Esophagus (tissue), 2 donors: ENCODE measurements around the gene TMPRSS15. TPM values are rescaled to one million over a fixed set of nuclear protein-coding genes. Genes with fewer than 3 reads are reported as not detected.

ENCODE experiments used
- H3K27ac ChIP-seq, 2 donors: one replicate each; pipeline ENCODE4 v1.5.1; 2013; ENCODE audit warnings: low read depth in 2 of 2, mild to moderate bottlenecking in 2 of 2, inconsistent platforms in 1 of 2, low read length in 1 of 2, moderate library complexity in 1 of 2
- H3K27me3 ChIP-seq, 2 donors: one replicate each; pipeline ENCODE4 v1.6.1; 2013; ENCODE audit warnings: low read length in 2 of 2, control low read depth in 1 of 2, mild to moderate bottlenecking in 1 of 2; ENCODE audit not compliant: insufficient read depth in 2 of 2, control insufficient read depth in 1 of 2
- H3K36me3 ChIP-seq, 2 donors: one replicate each; pipeline ENCODE4 v1.6.1; 2013; ENCODE audit warnings: low read length in 1 of 2; ENCODE audit not compliant: control insufficient read depth in 2 of 2, insufficient read depth in 2 of 2
- H3K4me1 ChIP-seq, 2 donors: one replicate each; pipeline ENCODE4 v1.6.1; 2013; ENCODE audit warnings: low read length in 1 of 2; ENCODE audit not compliant: control insufficient read depth in 2 of 2, insufficient read depth in 2 of 2
- H3K4me3 ChIP-seq, 2 donors: one replicate each; pipeline ENCODE4 v1.5.1; 2013; ENCODE audit warnings: low read length in 2 of 2, mild to moderate bottlenecking in 2 of 2, low read depth in 1 of 2, moderate library complexity in 1 of 2
- H3K9me3 ChIP-seq, 2 donors: one replicate each; pipeline ENCODE4 v1.6.1; 2013; ENCODE audit warnings: mild to moderate bottlenecking in 2 of 2, low read depth in 1 of 2, low read length in 1 of 2, moderate library complexity in 1 of 2; ENCODE audit not compliant: control insufficient read depth in 2 of 2, insufficient read depth in 1 of 2
- WGBS, 2 donors: extraction: QIAGEN DNeasy Blood & Tissue Kit; methylation state at CpG; one replicate each; pipeline ENCODE4 v1.1.7; 2013; 5-methylcytosine and 5-hydroxymethylcytosine counted together
- polyA plus RNA-seq, 2 donors: library from polyadenylated mRNA; stranded (reverse); fragments of 200-250 nt; gene quantifications; one replicate each; pipeline ENCODE4 v1.2.3, GENCODE V29; 2013
- donor health status: healthy with polysubstance abuse.
- donor health status: Bipolar disorder and iron deficiency.

The TMPRSS15 gene
- polyA plus RNA-seq, 2 donors: not detected

- no peaks in the 10 kb centered on the region for H3K27me3 ChIP-seq
- no peaks in the 10 kb centered on the region for H3K36me3 ChIP-seq
- H3K4me1 ChIP-seq: no peaks in the 10 kb centered on the region
- no peak overlapping the region for H3K4me3 ChIP-seq
- H3K9me3 ChIP-seq: no peaks in the 10 kb centered on the region
- H3K27ac ChIP-seq: no peak overlapping the region
- 69 to 77% methylated on average over 5 of the region's 5 CpGs for WGBS, 2 donors
Measured at GRCh38 chr21:18228060-18228739, 175.4 kb downstream of the TMPRSS15 start.

GRCh38 chr21:18222346-18222745 is 181.2 kb downstream of the TMPRSS15 start:
- Histone ChIP-seq H3K27ac (no peak overlapping the region), H3K36me3 (no peaks in the 10 kb centered on the region), H3K4me3 (no peak overlapping the region), H3K9me3 (peaks cover 0 to 6% of the 10 kb centered on the region in 2 donors), H3K27me3 (no peaks in the 10 kb centered on the region), H3K4me1 (no peaks in the 10 kb centered on the region)
- 47 to 58% methylated on average over 1 of the region's 1 CpG for WGBS, 2 donors

- Histone ChIP-seq H3K4me1 (no peaks in the 10 kb centered on the region), H3K9me3 (peaks cover 0 to 6% of the 10 kb centered on the region in 2 donors), H3K27me3 (no peaks in the 10 kb centered on the region), H3K36me3 (no peaks in the 10 kb centered on the region), H3K4me3 (no peak overlapping the region), H3K27ac (no peak overlapping the region)
Measured at GRCh38 chr21:18220498-18220897, 183.1 kb downstream of the TMPRSS15 start.

Other genes with a start within 250 kb of the TMPRSS15 start
- under 1 TPM; 0.22 to 0.29 TPM for gene CHODL, start 159.0 kb downstream of the TMPRSS15 start, polyA plus RNA-seq